Measurements from ENCODE around the gene ZIK1. TPM values are rescaled to one million over a fixed set of nuclear protein-coding genes. Genes with fewer than 3 reads are reported as not detected.

The ZIK1 gene
- total and polyA plus RNA-seq, 2 of the 8 experiments (the other 6 are each of a cell fraction or from before 2014, with no cell fraction given): 19.4 to 36.5 TPM

DNA sequence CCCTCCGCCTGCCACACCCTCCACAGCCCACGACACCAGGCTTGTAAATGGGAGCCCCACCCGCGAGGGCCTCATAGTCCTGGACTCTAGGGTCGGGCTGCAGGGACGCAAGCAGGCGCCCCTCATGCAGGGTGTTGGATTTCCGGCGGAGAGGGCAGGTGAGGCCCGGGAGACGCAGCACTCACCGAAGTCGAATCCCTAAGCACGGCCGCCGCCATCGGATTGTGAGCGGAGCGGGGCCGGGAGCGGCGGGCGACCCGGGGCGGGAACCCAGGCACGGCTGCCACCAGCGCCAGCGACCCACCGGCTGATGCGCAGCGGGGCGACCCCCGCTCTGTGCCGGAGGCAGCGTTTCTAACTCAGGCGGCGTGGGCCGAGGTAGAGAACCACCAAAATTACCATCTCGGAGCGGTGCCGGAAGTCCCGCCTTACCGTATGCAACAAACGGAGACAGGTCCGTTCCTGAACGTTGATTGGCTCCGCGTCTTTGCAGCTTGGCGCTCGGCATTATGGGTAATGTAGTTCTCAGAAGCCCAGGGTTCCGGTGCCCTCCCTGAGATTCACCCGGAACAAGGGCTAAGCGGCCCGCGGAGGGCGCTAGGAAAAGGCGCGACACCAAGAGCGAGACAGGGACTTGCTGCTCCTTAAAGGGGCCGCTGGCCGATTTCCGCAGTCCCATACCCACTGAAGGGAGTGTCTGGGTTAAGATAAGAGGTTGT lies 5.3 kb upstream of the ZIK1 start, which contains the start of gene ZNF416 (continued):
- TF ChIP-seq CEBPB (IDR thresholded peaks at IDR 0.05; ENCODE audit: low read depth, low read length) (no peak), SIRT6 (IDR thresholded peaks at IDR 0.05; ENCODE audit: low read length) (no peak), TAF1 (IDR thresholded peaks at IDR 0.05; ENCODE audit: low read depth, low read length) (peak; percentile 62), BRCA1 (IDR thresholded peaks at IDR 0.05; ENCODE audit: low read depth, low read length) (peak; percentile 61; the same call in 1 of the 2 replicates), RAD21 (IDR thresholded peaks at IDR 0.05 in 1 of 2, conservative IDR thresholded peaks at IDR 0.05 in 1 of 2; ENCODE audit: low read depth in 2 of 2, low read length in 2 of 2) (peak in 1 of 2 experiments; percentile 3; a peak in 1 of 4 replicates), NANOG (IDR thresholded peaks at IDR 0.05; ENCODE audit: insufficient read depth, low read depth, low read length, poor library complexity, severe bottlenecking) (no peak), ZNF274 (IDR thresholded peaks at IDR 0.05; ENCODE audit: borderline replicate concordance, extremely low read depth, low read length) (no peak), EZH2 (IDR thresholded peaks at IDR 0.05; ENCODE audit: low read depth, low read length, severe bottlenecking) (no peak), POLR2A (IDR thresholded peaks at IDR 0.05; ENCODE audit: control extremely low read depth in 1 of 2, low read depth in 2 of 2, low read length in 2 of 2) (no peak), KDM4A (IDR thresholded peaks at IDR 0.05; ENCODE audit: low read depth, low read length, severe bottlenecking) (peak; percentile 82), SIX5 (IDR thresholded peaks at IDR 0.05; ENCODE audit: low read depth, low read length) (peak; percentile 80), RNF2 (IDR thresholded peaks at IDR 0.05; ENCODE audit: borderline replicate concordance, low read depth, low read length, missing control alignments, poor library complexity, severe bottlenecking) (no peak), CTCF (IDR thresholded peaks at IDR 0.05; ENCODE audit: control extremely low read depth in 1 of 3, insufficient read depth in 1 of 3, low read depth in 1 of 3, low read length in 3 of 3) (peak in 1 of 3 experiments; percentile 13; a peak in 1 of 4 replicates), CREB1 (IDR thresholded peaks at IDR 0.05) (peak; percentile 71)
- TF ChIP-seq, protein P1, sequence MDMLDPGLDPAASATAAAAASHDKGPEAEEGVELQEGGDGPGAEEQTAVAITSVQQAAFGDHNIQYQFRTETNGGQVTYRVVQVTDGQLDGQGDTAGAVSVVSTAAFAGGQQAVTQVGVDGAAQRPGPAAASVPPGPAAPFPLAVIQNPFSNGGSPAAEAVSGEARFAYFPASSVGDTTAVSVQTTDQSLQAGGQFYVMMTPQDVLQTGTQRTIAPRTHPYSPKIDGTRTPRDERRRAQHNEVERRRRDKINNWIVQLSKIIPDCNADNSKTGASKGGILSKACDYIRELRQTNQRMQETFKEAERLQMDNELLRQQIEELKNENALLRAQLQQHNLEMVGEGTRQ (IDR thresholded peaks at IDR 0.05; ENCODE audit: low read length): no peak

Measured in H1 (cell line).